ENCODE data around the gene IL37.

DNA sequence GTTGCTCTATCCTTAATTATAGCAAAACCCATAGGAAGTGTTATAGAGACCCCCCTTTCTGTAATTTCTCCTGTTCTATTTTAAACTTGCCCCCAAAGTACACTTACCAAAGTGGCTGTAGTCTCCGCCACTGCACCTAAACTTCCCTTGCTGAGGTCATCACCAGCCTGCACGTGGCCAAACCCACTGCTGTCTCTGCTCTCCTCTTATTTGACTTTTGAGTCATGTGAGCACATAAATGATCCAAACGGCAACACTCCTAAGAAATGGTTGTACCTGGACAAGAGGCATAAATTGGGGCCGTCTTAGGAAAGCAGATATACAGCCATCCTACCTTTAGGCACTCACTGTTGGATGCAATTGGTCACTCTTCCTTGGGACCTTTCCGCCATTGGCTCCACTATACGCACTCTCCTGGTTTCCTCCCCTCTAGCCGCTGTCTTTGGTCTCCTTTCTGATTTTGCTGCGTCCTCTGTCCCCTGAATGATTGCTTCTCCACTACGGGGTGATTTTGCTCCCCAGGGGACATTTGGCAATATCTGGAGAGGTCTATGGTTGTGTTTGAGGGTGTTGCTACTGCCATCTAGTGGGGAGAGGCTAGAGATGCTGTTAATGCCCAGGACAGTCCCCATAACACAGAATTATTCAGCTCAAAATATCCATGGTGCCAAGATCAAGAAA, 47.6 kb downstream of the IL37 start:
- TF ChIP-seq POLR2A (IDR thresholded peaks at IDR 0.05; ENCODE audit: low read depth, low read length) (no peak), TAF1 (IDR thresholded peaks at IDR 0.05; ENCODE audit: low read depth, low read length) (no peak), POLR2AphosphoS5 (IDR thresholded peaks at IDR 0.05; ENCODE audit: low read depth, low read length) (no peak), PAX5 (IDR thresholded peaks at IDR 0.05; ENCODE audit: insufficient read depth, low read length, severe bottlenecking) (no peak), SPI1 (IDR thresholded peaks at IDR 0.05; ENCODE audit: low read depth, low read length) (no peak), POU2F2 (IDR thresholded peaks at IDR 0.05; ENCODE audit: low read depth, low read length) (peak; percentile 29; the same call in 1 of the 2 replicates)
